Endothelial cell (in vitro differentiated cells): ENCODE results near the gene CMTR1. TPM values are rescaled to one million over a fixed set of nuclear protein-coding genes. Genes with fewer than 3 reads are reported as not detected.

Experiments used
- DNase-seq: peaks from one replicate; pipeline ENCODE4 v3.0.0; 2021; ENCODE audit warnings: low spot score
- H3K27ac Mint-ChIP-seq: one replicate; pipeline ENCODE4 v1.8.0; 2021; ENCODE audit warnings: mixed read lengths, inconsistent platforms; ENCODE audit not compliant: unreplicated experiment
- H3K27me3 Mint-ChIP-seq: one replicate; pipeline ENCODE4 v1.8.0; 2021; ENCODE audit warnings: mild to moderate bottlenecking, moderate library complexity, mixed read lengths, inconsistent platforms; ENCODE audit not compliant: unreplicated experiment
- H3K36me3 Mint-ChIP-seq: one replicate; pipeline ENCODE4 v1.8.0; 2021; ENCODE audit warnings: mild to moderate bottlenecking, low read depth, mixed read lengths, inconsistent platforms; ENCODE audit not compliant: unreplicated experiment
- H3K4me1 Mint-ChIP-seq: one replicate; pipeline ENCODE4 v1.8.0; 2021; ENCODE audit warnings: mild to moderate bottlenecking, mixed read lengths, inconsistent platforms; ENCODE audit not compliant: unreplicated experiment
- H3K4me3 Mint-ChIP-seq: one replicate; pipeline ENCODE4 v1.8.0; 2021; ENCODE audit warnings: mild to moderate bottlenecking, mixed read lengths, inconsistent platforms; ENCODE audit not compliant: unreplicated experiment
- H3K9me3 Mint-ChIP-seq: one replicate; pipeline ENCODE4 v1.8.0; 2021; ENCODE audit warnings: mixed read lengths, inconsistent platforms; ENCODE audit not compliant: unreplicated experiment
- CTCF ChIP-seq: fragments of 200-600 bp; sonication (generic); IDR thresholded peaks from one replicate; pipeline ENCODE4 v1.5.0; 2021; ENCODE audit warnings: antibody characterized with exemption; ENCODE audit not compliant: unreplicated experiment
- total RNA-seq: library from RNA; stranded (reverse); fragmentation: NEBNext Ultra II Directional; extraction: Animal tissue kit (Norgen Biotek cat#: 25700); gene quantifications from one replicate; pipeline ENCODE4 v1.2.1, GENCODE V29; 2021; ENCODE audit not compliant: unreplicated experiment

Gene CMTR1
- total RNA-seq, 1 donor from 2014 or later: 50.0 TPM

DNA sequence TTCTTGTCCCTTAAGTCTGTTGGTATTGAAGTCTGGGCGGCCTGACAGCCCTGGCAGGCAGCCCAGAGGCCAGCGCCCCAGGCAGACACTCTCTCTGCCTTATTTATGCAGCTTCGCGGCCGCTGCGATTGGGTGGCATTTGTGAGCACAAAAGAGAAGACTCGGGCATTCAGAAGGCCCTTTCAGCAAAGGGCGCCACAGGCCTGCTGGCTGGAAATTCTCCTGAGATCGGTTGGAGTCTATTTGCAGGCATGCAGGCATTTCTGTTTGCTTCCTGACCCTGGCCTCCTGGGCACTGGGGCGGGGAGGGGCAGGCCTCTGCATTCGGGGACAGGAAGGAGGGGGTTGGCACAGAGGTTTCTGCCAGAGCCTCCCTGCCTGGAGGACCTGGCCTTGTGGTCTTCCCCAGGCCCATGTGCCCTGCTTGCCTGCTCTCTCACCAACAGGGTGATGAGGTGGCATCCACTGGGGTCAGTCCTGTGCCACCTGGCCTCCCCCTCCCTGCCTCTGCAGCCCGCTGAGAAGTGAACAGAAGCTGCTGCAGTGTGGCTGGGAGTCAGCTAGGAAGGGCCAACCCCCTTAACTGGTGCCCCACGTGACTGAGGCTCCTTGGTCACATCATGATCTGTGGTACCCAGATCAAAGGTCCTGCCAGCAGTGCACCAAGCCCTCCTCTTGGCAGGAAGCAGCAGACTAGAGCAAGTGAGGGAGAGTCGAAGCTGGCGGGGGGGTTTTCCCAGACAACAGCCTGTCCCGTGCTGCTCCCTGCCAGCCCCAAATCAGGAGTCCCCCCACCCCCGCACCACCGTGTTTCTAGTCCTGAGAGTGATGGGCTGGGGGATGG, 83.3 kb downstream of the CMTR1 start:
- Mint-ChIP-seq H3K4me3 (no peak overlapping the region), H3K27ac (no peak overlapping the region), H3K4me1 (peaks cover 10% of the 10 kb centered on the region), H3K9me3 (no peaks in the 10 kb centered on the region), H3K27me3 (peaks cover 9% of the 10 kb centered on the region), H3K36me3 (no peaks in the 10 kb centered on the region)
- TF ChIP-seq CTCF: no peak
- no peak for DNase-seq

DNA sequence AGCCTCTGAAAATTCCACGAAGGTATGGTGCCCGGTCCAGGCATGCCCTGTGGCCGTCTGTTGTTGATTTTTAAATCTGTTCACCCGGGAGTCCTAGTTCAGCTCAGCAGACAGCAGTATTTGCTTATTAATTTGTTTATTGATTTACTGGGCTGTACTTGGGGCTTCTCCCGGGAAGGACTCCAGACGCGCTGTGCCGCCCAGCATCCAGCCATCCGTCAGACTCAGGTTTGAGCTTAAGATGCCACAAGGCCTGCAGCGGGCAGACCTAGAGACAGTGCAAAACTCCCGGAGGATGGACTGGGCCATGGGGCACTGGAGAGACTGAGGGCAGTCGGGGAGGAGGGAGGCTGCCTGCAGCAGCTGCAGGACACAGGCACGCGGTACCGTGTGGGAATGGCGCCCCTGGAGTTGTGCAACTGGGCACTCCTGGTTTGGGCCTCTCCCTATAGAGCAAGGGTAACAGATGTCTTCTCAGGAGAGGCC, 83.9 kb downstream of the CMTR1 start:
- no peak overlapping the region for H3K27ac Mint-ChIP-seq
- no peaks in the 10 kb centered on the region for H3K36me3 Mint-ChIP-seq
- H3K9me3 Mint-ChIP-seq: no peaks in the 10 kb centered on the region
- H3K4me3 Mint-ChIP-seq: no peak overlapping the region
- peaks cover 9% of the 10 kb centered on the region for H3K27me3 Mint-ChIP-seq
- peaks cover 7% of the 10 kb centered on the region for H3K4me1 Mint-ChIP-seq
- no peak for TF ChIP-seq CTCF
- DNase-seq: no peak

DNA sequence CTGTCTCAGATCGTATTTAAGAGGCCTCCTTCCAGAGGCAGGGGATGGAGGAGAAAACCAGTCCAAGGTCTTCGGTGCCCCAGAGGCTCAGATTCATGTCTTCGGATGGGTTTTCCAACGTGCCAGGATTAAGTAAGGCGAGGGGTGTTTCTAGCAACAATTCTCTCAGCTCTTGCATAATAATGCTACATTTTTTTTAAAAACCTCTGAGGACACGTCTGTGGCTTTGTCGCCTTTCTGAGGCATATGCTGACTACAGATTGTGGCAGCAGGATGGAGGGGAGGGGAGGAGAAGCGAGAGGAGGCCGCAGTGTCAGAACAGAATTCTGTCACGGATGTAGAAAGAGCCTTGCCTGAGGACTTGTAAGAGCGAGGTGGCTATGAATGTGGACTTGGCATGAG, 84.4 kb downstream of the CMTR1 start:
- no peaks in the 10 kb centered on the region for H3K9me3 Mint-ChIP-seq
- peaks cover 6% of the 10 kb centered on the region for H3K4me1 Mint-ChIP-seq
- peaks cover 8% of the 10 kb centered on the region for H3K27me3 Mint-ChIP-seq
- no peak for TF ChIP-seq CTCF
- no peaks in the 10 kb centered on the region for H3K36me3 Mint-ChIP-seq
- no peak overlapping the region for H3K4me3 Mint-ChIP-seq
- H3K27ac Mint-ChIP-seq: no peak overlapping the region
- DNase-seq: no peak

- no peaks in the 10 kb centered on the region for H3K9me3 Mint-ChIP-seq
- H3K4me3 Mint-ChIP-seq: no peak overlapping the region
- no peak for DNase-seq
- no peak overlapping the region for H3K27ac Mint-ChIP-seq
- no peak for TF ChIP-seq CTCF
- H3K36me3 Mint-ChIP-seq: no peaks in the 10 kb centered on the region
- H3K4me1 Mint-ChIP-seq: peaks cover 2% of the 10 kb centered on the region
- H3K27me3 Mint-ChIP-seq: peaks cover 2% of the 10 kb centered on the region
Observed at GRCh38 chr6:37518116-37518515, 85.1 kb downstream of the CMTR1 start.

GRCh38 chr6:37519461-37519860, 86.4 kb downstream of the CMTR1 start:
- Mint-ChIP-seq H3K9me3 (no peaks in the 10 kb centered on the region), H3K4me1 (no peaks in the 10 kb centered on the region), H3K27me3 (peaks cover 2% of the 10 kb centered on the region), H3K4me3 (no peak overlapping the region), H3K36me3 (no peaks in the 10 kb centered on the region), H3K27ac (no peak overlapping the region)
- TF ChIP-seq CTCF: no peak
- DNase-seq: no peak
